Smooth muscle cell (in vitro differentiated cells): ENCODE results near the gene EIF2S3. TPM values are rescaled to one million over a fixed set of nuclear protein-coding genes. Genes with fewer than 3 reads are reported as not detected.

Experiments used
- DNase-seq: peaks from one replicate; lab custom pipeline; 2025; ENCODE audit not compliant: unreplicated experiment; lab: John Stamatoyannopoulos, UW
- H2AFZ ChIP-seq: fragments of 200-600 bp; sonication (generic); 2 replicates; pipeline ENCODE4 v1.6.0; 2016; ENCODE audit warnings: antibody characterized with exemption, low read depth, mild to moderate bottlenecking
- H3F3A ChIP-seq: fragments of 200-600 bp; sonication (generic); 2 replicates; pipeline ENCODE4 v1.6.0; 2017; ENCODE audit warnings: antibody characterized with exemption, low read depth
- H3K27ac ChIP-seq: fragments of 200-600 bp; sonication (generic); 2 replicates; pipeline ENCODE4 v1.5.1; 2016; ENCODE audit warnings: low read depth, mild to moderate bottlenecking
- H3K27me3 ChIP-seq: fragments of 200-600 bp; sonication (generic); 2 replicates; pipeline ENCODE4 v1.6.1; 2016; ENCODE audit warnings: low read depth, mild to moderate bottlenecking
- H3K36me3 ChIP-seq: fragments of 200-600 bp; sonication (generic); 2 replicates; pipeline ENCODE4 v1.5.1; 2016; ENCODE audit warnings: low read depth
- H3K4me1 ChIP-seq: fragments of 200-600 bp; sonication (generic); 2 replicates; pipeline ENCODE4 v1.5.1; 2016; ENCODE audit warnings: low read depth
- H3K4me2 ChIP-seq: fragments of 200-600 bp; sonication (generic); 2 replicates; pipeline ENCODE4 v1.6.0; 2016; ENCODE audit warnings: mild to moderate bottlenecking
- H3K4me3 ChIP-seq: fragments of 200-600 bp; sonication (generic); 2 replicates; pipeline ENCODE4 v1.5.1; 2016; ENCODE audit warnings: mild to moderate bottlenecking
- H3K79me2 ChIP-seq: fragments of 200-600 bp; sonication (generic); 2 replicates; pipeline ENCODE4 v1.6.0; 2016; ENCODE audit warnings: low read depth, mild to moderate bottlenecking
- H3K9ac ChIP-seq: fragments of 200-600 bp; sonication (generic); 2 replicates; pipeline ENCODE4 v1.6.0; 2016; ENCODE audit warnings: low read depth
- H3K9me3 ChIP-seq: fragments of 200-600 bp; sonication (generic); replicated peaks from 2 replicates; pipeline ENCODE4 v1.5.1; 2016; ENCODE audit warnings: low read depth
- H4K20me1 ChIP-seq: fragments of 200-600 bp; sonication (generic); 2 replicates; pipeline ENCODE4 v1.6.0; 2016; ENCODE audit warnings: low read depth
- CTCF ChIP-seq: fragments of 200-600 bp; sonication (generic); IDR thresholded peaks from 2 replicates; pipeline ENCODE4 v1.5.1; 2017; ENCODE audit warnings: borderline replicate concordance, mild to moderate bottlenecking, antibody characterized with exemption; ENCODE audit not compliant: insufficient read depth, poor library complexity, severe bottlenecking
- WGBS: methylation state at CpG from one replicate; pipeline ENCODE4 v1.1.7; 2016; ENCODE audit warnings: low lambda C conversion rate; 5-methylcytosine and 5-hydroxymethylcytosine counted together
- polyA plus RNA-seq: library from polyadenylated mRNA; unstranded; fragments of >200 nt; fragmentation: Nextera tagmentation; extraction: Ambion mirVana; gene quantifications from 2 replicates; pipeline ENCODE4 v1.2.1, GENCODE V29; 2016
- total RNA-seq: library from RNA; depleted of rRNA; stranded (reverse); fragments of >200 nt; gene quantifications from 2 replicates; pipeline ENCODE4 v1.2.3, GENCODE V29; 2014

Gene EIF2S3
- total and polyA plus RNA-seq, 2 experiments from 2014 or later = 54.0 to 240 TPM

- no peaks in the 10 kb centered on the region for H3K9me3 ChIP-seq
- H3K27me3 ChIP-seq = no peaks in the 10 kb centered on the region
- H4K20me1 ChIP-seq = peaks cover 94% of the 10 kb centered on the region
- H3K4me1 ChIP-seq = peaks cover 11% of the 10 kb centered on the region
- H3K9ac ChIP-seq = no peak overlapping the region
- H3K27ac ChIP-seq = peak overlapping the region; percentile 36
- peak overlapping the region; percentile 55 for H3K4me2 ChIP-seq
- H3K79me2 ChIP-seq = peaks cover 100% of the 10 kb centered on the region
- no peak overlapping the region for H2AFZ ChIP-seq
- 97% methylated on average over 7 of the region's 7 CpGs for WGBS
- H3K4me3 ChIP-seq = no peak overlapping the region
- DNase-seq = no peak
- H3K36me3 ChIP-seq = no peaks in the 10 kb centered on the region
- TF ChIP-seq CTCF = no peak
- no peaks in the 10 kb centered on the region for H3F3A ChIP-seq
Measured at GRCh38 chrX:24019448-24019847, 35.3 kb upstream of the EIF2S3 start.

GRCh38 chrX:24020306-24020876 is 34.4 kb upstream of the EIF2S3 start:
- peak overlapping the region; percentile 23 for H3K9ac ChIP-seq

GRCh38 chrX:24023544-24023943 is 31.2 kb upstream of the EIF2S3 start:
- TF ChIP-seq CTCF = no peak
- Histone ChIP-seq H4K20me1 (peaks cover 59% of the 10 kb centered on the region), H3F3A (no peaks in the 10 kb centered on the region), H3K9me3 (no peaks in the 10 kb centered on the region), H3K9ac (peak overlapping the region; percentile 90), H3K79me2 (peaks cover 65% of the 10 kb centered on the region), H3K27ac (no peak overlapping the region), H2AFZ (no peak overlapping the region), H3K4me3 (peak overlapping the region; percentile 84), H3K4me1 (peaks cover 20% of the 10 kb centered on the region), H3K4me2 (peak overlapping the region; percentile 88), H3K36me3 (no peaks in the 10 kb centered on the region), H3K27me3 (no peaks in the 10 kb centered on the region)
- WGBS = 27% methylated on average over 1 of the region's 1 CpG
- DNase-seq = no peak

More at GRCh38 chrX:24020306-24020876, 34.4 kb upstream of the EIF2S3 start:
- Histone ChIP-seq H3K4me3 (no peak overlapping the region), H2AFZ (no peak overlapping the region), H3K27me3 (no peaks in the 10 kb centered on the region), H3K4me1 (peaks cover 11% of the 10 kb centered on the region), H3K36me3 (no peaks in the 10 kb centered on the region), H3K9me3 (no peaks in the 10 kb centered on the region), H3K4me2 (peak overlapping the region; percentile 55), H3K79me2 (peaks cover 97% of the 10 kb centered on the region), H4K20me1 (peaks cover 91% of the 10 kb centered on the region), H3F3A (no peaks in the 10 kb centered on the region), H3K27ac (peak overlapping the region; percentile 36)
- no peak for TF ChIP-seq CTCF
- WGBS = 90% methylated on average over 3 of the region's 3 CpGs
- DNase-seq = no peak
